Measurements from ENCODE around the gene DNAAF5. TPM values are rescaled to one million over a fixed set of nuclear protein-coding genes. Genes with fewer than 3 reads are reported as not detected.
A peak's percentile ranks its signal among the peaks of the same experiment; 100 is the strongest.

Gene DNAAF5
- 12.6 and 16.9 TPM in 2 replicates for polyA plus RNA-seq (2011; rRNA removed)
- 23.0 and 24.0 TPM in 2 replicates for polyA minus RNA-seq (2011; rRNA and poly(A)+ RNA removed)

DNA sequence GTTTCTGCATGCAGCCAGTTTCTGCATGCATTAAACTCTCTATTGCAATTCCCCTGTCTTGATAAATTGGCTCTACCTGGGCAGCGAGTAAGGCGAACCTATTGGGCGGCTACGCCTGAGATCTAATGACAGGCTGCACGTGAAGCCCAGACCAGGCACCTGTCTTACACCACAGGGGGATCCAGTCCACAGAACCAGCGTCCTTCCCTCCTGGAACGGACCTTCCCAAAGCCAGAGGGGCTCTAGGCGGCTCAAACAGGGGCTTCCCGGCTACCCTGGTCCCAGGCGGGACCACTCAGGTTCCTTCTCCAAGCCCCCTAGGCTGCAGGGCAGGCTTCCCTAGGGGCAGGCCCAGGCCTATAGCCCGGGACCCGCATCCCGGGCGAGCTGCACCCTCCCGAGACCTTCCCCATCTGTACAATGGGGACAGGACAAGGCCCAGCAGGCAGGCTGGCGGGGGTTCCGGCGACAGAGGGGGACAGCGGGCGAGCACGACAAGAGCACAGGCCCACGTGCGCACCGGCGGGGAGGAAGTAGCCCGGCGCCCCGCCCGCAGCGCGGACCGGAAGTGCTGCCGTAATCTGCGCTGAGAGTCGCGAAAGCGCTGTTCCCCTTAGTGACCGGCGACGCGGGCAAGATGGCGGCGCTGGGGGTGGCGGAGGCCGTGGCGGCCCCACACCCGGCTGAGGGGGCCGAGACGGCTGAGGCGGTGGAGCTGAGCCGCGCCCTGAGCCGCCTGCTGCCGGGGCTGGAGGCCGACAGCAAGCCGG is at the start of gene DNAAF5:
DNAAF5 (plus strand) TSS at position 616 of the 770 bp plus-strand sequence; CDS start at position 638, 22 bp downstream.
- DNase-seq (ENCODE audit: low read depth, low spot score): peak; percentile 39
- peak within 1 kb of the TSS; percentile 68 for H3K4me3 ChIP-seq (ENCODE audit: low read depth, low read length)
- peak within 1 kb of the TSS; percentile 39 for H3K27ac ChIP-seq (ENCODE audit: low read depth, low read length)
- CTCF ChIA-PET: no interaction called here
- peaks cover 23% of the 10 kb centered on the region for H3K9me3 ChIP-seq (ENCODE audit: control insufficient read depth, insufficient read depth, low read length)
- no peaks in the 10 kb centered on the region for H3K27me3 ChIP-seq (ENCODE audit: control insufficient read depth, insufficient read depth, low read length)
- TF ChIP-seq, protein P1, sequence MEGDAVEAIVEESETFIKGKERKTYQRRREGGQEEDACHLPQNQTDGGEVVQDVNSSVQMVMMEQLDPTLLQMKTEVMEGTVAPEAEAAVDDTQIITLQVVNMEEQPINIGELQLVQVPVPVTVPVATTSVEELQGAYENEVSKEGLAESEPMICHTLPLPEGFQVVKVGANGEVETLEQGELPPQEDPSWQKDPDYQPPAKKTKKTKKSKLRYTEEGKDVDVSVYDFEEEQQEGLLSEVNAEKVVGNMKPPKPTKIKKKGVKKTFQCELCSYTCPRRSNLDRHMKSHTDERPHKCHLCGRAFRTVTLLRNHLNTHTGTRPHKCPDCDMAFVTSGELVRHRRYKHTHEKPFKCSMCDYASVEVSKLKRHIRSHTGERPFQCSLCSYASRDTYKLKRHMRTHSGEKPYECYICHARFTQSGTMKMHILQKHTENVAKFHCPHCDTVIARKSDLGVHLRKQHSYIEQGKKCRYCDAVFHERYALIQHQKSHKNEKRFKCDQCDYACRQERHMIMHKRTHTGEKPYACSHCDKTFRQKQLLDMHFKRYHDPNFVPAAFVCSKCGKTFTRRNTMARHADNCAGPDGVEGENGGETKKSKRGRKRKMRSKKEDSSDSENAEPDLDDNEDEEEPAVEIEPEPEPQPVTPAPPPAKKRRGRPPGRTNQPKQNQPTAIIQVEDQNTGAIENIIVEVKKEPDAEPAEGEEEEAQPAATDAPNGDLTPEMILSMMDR (IDR thresholded peaks at IDR 0.05; ENCODE audit: low read depth, low read length): no peak
- POLR2A ChIA-PET: no interaction called here

DNA sequence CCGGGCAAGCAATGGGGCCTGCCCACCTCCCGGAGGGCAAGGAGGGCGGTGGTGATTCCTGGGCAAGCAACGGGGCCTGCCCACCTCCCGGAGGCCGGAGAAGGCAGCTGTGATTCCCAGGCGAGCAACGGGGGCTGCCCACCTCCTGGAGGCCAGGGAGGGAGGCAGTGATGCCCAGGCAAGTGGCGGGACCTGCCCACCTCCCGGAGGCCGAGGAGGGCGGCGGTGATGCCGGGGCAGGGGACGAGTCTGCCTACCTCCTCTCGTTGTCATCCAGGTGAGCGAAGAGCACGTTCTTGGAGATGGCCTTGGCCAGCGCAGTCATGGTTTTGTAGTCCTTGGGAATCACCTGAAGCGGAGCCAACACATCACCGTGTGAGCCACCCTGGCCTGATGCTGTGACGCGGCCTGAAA is 49.5 kb upstream of the DNAAF5 start:
- ChIA-PET POLR2A (no interaction called here), CTCF (no interaction called here)
- TF ChIP-seq, protein P1 (IDR thresholded peaks at IDR 0.05; ENCODE audit: low read depth, low read length): no peak
- Histone ChIP-seq H3K27ac (ENCODE audit: low read depth, low read length) (no peak overlapping the region), H3K4me3 (ENCODE audit: low read depth, low read length) (no peak overlapping the region), H3K9me3 (ENCODE audit: control insufficient read depth, insufficient read depth, low read length) (peaks cover 10% of the 10 kb centered on the region; the same call in 1 of the 2 replicates), H3K27me3 (ENCODE audit: control insufficient read depth, insufficient read depth, low read length) (no peaks in the 10 kb centered on the region)
- DNase-seq (ENCODE audit: low read depth, low spot score): no peak

DNA sequence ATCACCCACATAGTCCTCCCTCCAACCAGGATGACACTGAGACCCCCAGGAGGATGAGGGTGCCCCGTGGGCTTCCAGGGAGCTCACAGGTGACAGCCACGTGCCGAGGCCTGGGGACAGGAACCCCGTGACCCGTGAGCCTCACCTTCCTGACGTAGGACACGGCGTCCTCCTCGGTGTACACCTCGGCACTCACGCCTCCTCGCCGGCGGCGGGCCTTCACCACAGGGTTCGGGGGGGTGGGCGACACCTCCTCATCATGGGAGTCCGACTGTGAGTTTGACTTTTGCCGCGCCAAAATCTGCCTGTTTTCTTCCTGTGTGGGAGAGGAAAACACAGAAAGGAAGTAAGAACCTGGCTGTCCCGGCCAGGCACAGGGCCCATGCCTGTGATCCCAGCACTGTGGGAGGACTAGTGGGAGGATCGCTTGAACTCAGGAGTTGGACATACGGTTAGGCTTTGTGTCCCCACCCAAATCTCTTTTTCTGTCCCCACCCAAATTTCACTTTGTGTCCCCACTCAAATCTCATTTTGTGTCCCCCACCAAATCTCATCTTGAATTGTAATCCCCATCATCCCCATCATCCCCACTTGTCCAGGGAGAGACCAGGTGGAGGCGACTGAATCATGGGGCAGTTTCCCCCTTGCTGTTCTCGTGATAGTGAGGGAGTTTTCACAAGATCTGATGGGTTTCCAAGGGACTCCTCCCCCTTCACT is 45.9 kb upstream of the DNAAF5 start:
- no peak for DNase-seq (ENCODE audit: low read depth, low spot score)
- TF ChIP-seq, protein P1 (IDR thresholded peaks at IDR 0.05; ENCODE audit: low read depth, low read length): no peak
- H3K9me3 ChIP-seq (ENCODE audit: control insufficient read depth, insufficient read depth, low read length): peaks cover 28% of the 10 kb centered on the region
- no peaks in the 10 kb centered on the region for H3K27me3 ChIP-seq (ENCODE audit: control insufficient read depth, insufficient read depth, low read length)
- ChIA-PET CTCF (no interaction called here), POLR2A (no interaction called here)
- H3K4me3 ChIP-seq (ENCODE audit: low read depth, low read length): no peak overlapping the region
- no peak overlapping the region for H3K27ac ChIP-seq (ENCODE audit: low read depth, low read length)

DNA sequence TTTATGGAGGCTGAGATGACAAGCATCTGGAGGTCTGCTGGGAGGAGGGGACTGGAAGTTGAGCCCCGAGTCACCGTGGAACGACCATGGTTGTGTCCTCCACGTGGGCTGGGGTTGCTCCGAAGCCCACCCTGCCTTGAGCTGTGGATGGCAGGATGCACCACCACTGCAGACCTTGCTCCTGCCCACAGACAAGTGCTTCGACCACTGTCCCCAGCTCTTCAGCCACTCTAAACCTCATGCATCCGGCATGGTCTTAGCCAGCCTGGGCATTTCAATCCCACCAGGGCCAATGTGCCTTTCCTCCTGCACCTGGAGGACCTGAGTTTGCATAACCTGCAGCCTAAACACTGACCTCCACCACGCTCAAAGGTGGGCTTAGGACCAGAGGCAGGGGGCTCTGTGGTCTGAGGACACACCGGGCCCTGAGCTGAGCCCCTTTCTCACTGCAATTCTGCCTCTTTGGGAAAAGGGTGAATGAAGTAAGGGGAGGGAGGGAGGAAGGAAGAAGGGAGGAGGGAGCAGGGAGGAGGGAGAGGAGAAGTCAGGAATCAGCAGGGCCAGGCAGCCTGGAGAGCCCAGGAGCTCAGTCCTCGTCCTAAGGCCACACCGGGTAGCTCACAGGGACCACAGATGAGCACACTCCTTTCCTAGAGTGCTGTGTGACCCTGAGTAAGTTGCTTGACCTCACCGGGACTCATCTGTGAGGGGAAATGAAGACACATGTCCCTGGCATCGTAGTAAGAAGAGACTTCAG is 44.8 kb upstream of the DNAAF5 start:
- Histone ChIP-seq H3K4me3 (ENCODE audit: low read depth, low read length) (no peak overlapping the region), H3K9me3 (ENCODE audit: control insufficient read depth, insufficient read depth, low read length) (peaks cover 34% of the 10 kb centered on the region), H3K27ac (ENCODE audit: low read depth, low read length) (no peak overlapping the region), H3K27me3 (ENCODE audit: control insufficient read depth, insufficient read depth, low read length) (no peaks in the 10 kb centered on the region)
- CTCF ChIA-PET: no interaction called here
- TF ChIP-seq, protein P1 (IDR thresholded peaks at IDR 0.05; ENCODE audit: low read depth, low read length): no peak
- DNase-seq (ENCODE audit: low read depth, low spot score): no peak
- POLR2A ChIA-PET: interaction anchor here (0.6 kb wide), 1 partner anchor 478 kb away, joined by 3 read pairs; no protein-coding TSS in a partner anchor

Measured in AG04450 (cell line).